Renal pelvis (tissue), 4 donors: ENCODE data around the gene RELN. TPM values are rescaled to one million over a fixed set of nuclear protein-coding genes. Genes with fewer than 3 reads are reported as not detected.

ENCODE experiments used
- DNase-seq: peaks from one replicate; pipeline ENCODE4 v3.0.0-alpha.2; 2013
- polyA plus RNA-seq, 3 donors: library from polyadenylated mRNA; unstranded; fragments of 120-200 nt; gene quantifications; one replicate each; pipeline ENCODE4 v1.2.1, GENCODE V29; 2013; ENCODE audit not compliant: insufficient read length in 3 of 3

Gene RELN
- polyA plus RNA-seq, 3 donors, result 7.1 to 14.8 (median 13.8) TPM

- DNase-seq, result no peak
Measured at GRCh38 chr7:103637094-103637493, 352.4 kb downstream of the RELN start.

- no peak for DNase-seq
Measured at GRCh38 chr7:103636153-103636552, 353.3 kb downstream of the RELN start.

DNA sequence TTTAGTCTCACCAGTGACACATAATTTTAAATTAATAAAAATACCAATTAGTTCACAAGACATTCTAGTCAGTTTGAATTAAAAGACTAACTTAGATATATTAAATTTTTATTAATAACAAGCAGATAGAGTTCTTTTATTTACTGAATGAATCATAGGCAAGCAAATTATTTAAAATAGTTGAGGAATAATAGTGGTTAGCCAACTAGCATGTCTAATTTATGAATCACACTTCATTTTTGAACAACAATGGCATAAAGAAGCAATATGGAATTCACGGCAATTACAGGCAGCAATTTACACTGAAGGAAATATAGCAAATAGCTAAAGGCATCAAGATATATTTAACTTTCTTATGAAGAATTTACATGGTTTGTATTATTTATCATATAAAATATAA lies 356.5 kb downstream of the RELN start:
- no peak for DNase-seq

DNA sequence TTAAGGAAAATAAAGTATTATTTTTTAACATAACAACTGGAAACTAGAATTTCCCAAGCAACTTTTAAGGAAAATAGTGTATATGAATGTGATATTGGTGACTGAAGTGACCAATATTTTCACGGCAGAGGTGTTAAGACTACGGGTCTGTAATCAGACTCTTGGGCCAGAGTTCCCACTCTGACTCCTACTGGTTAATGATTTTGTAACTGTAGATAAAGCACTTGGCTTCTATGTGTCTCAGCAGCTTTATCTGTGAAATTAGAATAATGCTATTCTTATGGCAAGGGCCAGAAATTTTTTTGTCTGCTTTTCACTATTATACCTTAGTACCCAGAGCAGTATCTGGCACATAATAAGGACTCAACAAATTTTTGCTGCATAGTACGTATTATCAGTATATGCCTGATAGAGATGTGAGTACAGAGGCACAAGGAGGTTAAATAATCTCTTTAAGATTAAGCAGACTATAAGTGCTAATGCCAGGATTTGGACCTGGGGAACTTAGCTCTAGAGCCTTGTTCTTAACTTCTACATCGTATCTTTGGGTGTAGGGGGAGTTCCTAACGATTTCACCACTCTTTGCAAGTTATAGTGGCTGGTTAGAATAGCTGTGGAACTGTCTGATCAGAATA lies 357.3 kb downstream of the RELN start:
- no peak for DNase-seq

DNA sequence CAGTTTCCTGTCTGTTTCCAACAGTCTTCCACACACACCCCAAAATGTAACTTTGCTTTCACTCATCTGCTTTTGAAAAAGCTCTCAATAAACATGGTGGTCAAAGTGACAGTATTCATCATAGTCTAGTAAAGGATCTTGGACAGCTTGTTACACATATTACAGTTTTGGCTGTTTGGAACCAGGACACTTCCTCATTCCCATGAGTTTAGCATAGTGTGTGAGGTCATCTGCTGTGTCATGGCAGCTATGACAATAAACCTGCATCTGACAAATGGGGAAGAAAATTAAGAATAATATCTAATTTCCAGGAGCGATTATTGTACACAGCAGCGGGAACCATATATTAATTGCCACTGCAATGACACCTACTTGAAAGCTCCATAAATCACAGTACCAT lies 359.1 kb downstream of the RELN start:
- DNase-seq, result no peak

DNA sequence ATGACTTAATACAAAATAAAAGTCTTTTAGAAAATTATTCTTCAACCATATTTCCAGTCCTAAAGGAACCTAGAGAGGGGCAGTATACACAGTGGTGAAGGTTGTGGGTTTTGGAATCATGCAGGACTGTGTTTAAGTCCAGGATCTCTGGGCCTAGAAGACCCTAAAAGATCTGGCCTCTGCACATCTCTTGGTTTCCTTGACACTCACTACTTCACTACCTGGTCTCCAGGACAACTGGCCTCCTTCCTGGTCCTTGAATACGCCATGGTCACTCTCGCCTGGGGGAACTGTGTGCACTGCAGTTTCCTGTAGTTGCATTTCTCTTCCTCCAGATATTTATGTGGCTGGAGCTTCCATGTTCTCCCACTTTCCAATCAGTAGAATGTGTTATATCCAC lies 360.7 kb downstream of the RELN start:
- DNase-seq, result no peak

DNA sequence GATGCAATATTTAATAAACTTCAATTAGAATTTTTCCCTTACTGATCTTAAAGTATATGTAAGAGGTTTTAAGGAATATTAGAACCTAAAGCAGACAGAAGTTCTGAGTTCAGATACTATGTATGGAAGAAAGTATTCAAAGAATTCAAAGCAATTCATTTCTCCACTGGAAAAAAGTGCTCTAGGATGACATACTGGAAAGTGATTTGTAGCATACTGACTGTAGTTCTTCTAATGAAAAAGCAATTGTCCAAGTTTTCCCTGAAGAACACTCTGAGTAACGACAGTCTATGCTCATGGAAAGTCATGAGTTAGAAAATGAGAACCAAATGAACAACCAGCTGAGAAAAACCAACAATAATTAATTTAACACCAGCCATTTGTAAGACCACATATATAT lies 362.7 kb downstream of the RELN start:
- no peak for DNase-seq

DNA sequence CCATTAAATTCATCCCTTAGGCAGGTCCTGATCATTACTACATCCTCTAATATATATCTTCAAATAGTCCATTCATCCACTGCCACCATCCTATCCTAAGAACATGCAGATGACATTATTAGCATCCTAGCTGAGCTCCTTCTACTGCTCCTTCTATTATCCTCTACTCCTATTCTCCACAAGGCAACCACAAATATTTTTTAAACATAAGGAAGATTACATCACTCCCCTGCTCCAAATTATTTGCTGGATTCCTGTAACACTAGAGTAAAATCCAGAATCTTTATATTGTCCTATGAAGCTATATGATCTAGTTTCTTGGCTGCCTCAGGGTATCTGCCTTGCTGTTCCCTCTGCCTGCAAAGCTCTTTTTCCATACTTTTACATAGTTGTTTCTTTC lies 367.2 kb downstream of the RELN start:
- DNase-seq, result no peak

DNA sequence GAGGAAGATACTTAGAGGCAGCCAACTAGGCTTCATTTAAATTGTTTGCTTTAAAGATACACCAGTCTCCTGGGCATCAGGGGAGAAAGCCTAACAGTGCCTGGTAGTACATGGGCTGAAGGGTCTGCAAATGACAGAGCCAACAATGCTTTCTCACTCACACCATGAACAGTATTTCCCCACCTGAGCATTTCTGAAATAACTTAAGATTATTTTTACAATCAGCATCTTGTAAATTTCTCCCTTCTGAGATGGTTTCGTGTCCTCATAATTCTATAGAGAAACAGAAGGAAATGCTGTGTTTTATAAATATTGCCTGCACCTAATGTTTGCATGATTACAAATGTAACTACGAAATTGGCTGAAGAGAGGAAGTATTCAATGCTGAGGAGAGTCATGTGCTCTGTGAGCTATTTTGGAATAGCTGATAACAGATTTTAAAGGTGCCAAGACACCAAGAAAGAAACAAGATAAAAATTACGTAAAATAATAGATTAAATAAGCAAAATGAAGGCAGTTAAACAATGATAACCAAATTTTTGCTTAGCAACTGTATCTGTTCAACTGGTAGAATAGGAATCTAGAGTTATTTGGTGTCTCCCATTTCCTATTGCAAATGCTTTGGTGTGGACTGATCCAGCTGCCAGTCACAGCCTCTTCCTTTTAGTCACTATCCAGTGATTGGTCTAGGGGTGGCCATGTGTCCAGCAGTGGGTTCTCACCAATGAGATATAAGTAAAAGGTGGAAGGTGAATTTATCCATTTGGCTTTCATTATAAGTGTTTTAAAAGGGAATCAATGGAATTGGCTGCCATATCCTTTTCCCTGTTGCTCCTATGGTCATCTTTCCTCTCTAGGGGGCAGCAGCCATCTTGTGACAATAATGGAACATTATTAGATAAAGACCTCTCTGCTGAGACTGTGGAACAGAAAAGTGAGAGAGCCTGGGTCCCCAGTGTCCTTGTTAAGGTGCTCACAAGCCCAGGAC lies 375.5 kb downstream of the RELN start:
- DNase-seq, result no peak

GRCh38 chr7:103609778-103610177 lies 379.7 kb downstream of the RELN start:
- no peak for DNase-seq

DNA sequence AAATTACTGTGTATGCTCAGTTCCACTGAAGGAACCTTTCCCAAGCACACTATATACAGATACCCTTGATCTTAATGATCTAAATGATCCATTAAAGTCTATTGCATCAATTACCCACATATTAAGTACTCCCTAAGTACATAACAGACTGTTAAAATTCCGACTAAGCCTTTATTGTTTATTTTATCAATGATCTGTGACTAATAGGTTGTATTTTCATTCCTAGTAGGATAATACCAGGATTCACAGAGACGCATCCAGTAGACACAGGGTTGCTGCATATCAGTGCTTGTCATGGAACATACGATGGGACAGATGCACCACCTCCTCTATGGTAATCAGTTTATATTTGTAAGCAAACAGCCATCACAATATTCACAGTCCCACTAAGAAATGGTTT lies 383.8 kb downstream of the RELN start:
- DNase-seq, result no peak

GRCh38 chr7:103598326-103598905 lies 391.0 kb downstream of the RELN start:
- no peak for DNase-seq

GRCh38 chr7:103597606-103598005 lies 391.9 kb downstream of the RELN start:
- DNase-seq, result no peak

DNA sequence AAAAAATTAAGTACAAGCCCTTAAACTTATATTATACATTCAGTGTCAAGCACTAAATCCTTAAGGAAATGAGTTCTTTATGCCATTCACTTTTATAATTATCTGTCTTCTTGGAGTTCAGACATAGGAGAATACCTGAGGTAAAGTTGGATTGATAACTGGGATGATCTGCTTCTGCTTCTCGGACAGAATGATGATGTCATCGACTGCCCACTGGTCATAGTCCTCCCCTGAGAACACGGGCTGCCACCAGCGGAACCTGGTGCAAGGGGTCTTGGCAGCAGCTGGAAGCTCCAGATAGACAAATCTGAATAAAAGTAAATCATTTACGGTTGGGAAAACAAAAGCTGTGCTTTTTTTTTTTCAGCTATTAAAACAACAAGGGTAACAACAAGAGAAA lies 395.3 kb downstream of the RELN start:
- no peak for DNase-seq

DNA sequence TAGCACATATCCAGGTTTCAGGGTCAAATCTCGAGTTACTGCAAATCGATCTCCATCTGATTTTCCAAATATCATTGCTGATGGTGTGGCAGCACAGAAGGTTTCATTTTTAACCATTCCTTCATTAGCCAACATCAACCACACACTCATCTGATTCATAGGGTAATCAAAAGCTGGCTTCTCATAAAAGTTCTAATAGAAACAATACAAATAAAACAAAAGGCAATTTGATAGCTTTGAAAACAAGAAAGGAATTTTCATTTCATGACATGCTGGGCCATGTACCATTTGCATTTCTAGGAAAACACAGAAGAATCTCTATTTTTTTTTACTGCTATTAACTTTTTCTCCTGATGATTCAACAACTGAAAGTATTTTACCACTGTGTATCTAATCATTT lies 395.8 kb downstream of the RELN start:
- no peak for DNase-seq

GRCh38 chr7:103592844-103593243 lies 396.6 kb downstream of the RELN start:
- no peak for DNase-seq

GRCh38 chr7:103592187-103592586 lies 397.3 kb downstream of the RELN start:
- no peak for DNase-seq

DNA sequence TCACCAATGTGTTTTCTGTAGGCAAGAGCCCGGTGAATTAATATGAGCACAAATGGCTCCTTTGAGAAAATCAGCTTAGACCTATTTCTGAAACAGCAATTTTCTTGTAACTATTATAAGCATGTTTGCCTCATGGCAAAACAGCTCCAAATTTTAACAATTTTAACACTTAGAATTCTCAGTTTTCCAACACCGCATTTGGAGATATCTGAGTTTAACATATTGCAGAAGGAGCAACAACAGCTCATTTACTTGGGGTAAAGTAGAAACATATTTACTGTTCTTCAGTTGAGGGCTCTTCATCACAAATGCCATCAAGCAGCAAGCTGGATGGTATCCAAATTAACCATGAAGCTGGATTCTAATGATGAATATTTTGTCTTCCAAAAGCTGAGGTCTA lies 409.4 kb downstream of the RELN start:
- DNase-seq, result no peak

DNA sequence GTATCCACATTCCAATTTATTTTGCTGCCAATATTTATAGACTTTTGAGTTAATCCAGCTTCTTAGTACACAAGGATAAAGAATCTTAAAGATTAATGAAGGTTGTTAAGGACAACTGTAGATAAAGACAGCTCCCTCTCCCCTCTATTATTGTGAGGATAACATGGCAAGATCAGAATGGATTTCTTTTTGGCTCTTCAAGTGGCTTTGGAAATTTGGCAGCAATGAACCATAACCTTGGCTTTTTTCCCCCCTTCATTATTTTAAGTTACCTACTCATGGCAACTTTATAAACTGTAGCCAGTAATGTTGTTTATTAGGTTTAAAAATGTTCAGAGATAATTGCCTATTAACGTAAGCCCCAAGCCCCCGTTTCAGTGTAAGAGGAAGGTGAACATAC lies 412.4 kb downstream of the RELN start:
- no peak for DNase-seq

DNA sequence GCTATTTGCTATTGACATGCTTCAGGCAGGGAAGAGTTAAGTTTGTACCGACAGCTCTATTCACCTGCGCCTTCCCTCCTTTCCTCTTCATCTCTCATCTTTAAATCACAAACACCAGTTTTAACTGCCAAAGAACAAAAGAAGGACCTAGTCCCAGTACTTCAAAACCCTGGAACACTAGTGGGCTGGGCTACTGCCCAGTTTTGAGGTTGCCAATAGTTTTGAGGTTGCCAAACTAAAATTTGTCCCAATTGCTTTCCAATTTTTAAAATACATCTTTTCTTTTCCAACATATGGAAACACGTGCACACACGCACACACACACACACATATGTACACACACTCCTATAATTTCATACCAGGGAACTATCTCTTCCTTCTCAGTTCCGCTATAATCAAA lies 412.8 kb downstream of the RELN start:
- DNase-seq, result no peak

- no peak for DNase-seq
Measured at GRCh38 chr7:103574576-103574975, 414.9 kb downstream of the RELN start.

DNA sequence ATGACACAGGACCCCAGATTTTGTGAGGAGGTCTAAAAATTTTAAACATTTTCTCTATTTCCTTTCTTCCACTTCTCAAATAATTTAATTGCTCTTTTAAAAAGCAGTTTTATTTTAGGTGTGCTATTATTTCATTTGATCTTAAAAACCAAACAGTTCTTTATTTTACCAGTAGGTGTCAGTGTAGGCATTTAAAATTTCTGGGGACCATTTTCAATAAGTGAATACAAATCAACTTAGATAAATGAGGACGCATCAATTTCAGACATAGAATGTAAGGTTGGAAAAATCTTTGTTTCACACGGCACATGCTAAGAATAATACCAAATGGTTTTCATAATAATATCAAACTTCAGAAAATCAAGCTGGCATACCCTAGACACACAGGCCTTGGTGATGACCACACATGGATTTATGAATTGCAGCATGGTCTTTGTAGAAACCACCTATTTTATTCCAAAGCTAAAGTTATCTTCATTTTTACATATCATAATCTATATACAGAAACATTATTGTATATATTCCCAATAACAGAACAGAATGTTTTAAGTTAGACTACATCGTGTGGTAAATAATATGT lies 415.9 kb downstream of the RELN start:
- peak; percentile 27 for DNase-seq

- DNase-seq, result no peak
Measured at GRCh38 chr7:103571586-103571985, 417.9 kb downstream of the RELN start.
